Liver (tissue), 3 donors: ENCODE data around the gene CD200R1.

ENCODE experiments used
- ATF3 ChIP-seq: IDR thresholded peaks from 2 replicates; pipeline ENCODE4 v1.6.1; 2016; ENCODE audit warnings: antibody characterized with exemption
- CTCF ChIP-seq: fragments of 150-350 bp; IDR thresholded peaks from 2 replicates; pipeline ENCODE4 v1.5.1; 2017; ENCODE audit warnings: improper control_type of control experiment, low read depth, low read length; ENCODE audit not compliant: missing input control
- EGR1 ChIP-seq, 2 donors: IDR thresholded peaks; 2 replicates each; pipeline ENCODE4 v1.6.1; 2016 to 2018; ENCODE audit warnings: antibody characterized with exemption in 2 of 2, low read depth in 2 of 2
- FOXA1 ChIP-seq: IDR thresholded peaks from 2 replicates; pipeline ENCODE4 v1.6.1; 2016; ENCODE audit warnings: antibody characterized with exemption
- FOXA2 ChIP-seq: IDR thresholded peaks from 2 replicates; pipeline ENCODE4 v1.6.1; 2016; ENCODE audit warnings: antibody characterized with exemption
- GABPA ChIP-seq, 2 donors: IDR thresholded peaks in 1 of 2; conservative IDR thresholded peaks in 1 of 2; 2 replicates each; pipeline ENCODE4 v1.6.1; 2016; ENCODE audit warnings: antibody characterized with exemption in 2 of 2, mild to moderate bottlenecking in 1 of 2, moderate library complexity in 1 of 2
- JUND ChIP-seq, 2 donors: IDR thresholded peaks; 2 replicates each; pipeline ENCODE4 v1.6.1; 2016; ENCODE audit warnings: antibody characterized with exemption in 2 of 2
- MAX ChIP-seq: IDR thresholded peaks from 2 replicates; pipeline ENCODE4 v1.6.1; 2016; ENCODE audit warnings: antibody characterized with exemption
- NR2F2 ChIP-seq: IDR thresholded peaks from 2 replicates; pipeline ENCODE4 v1.6.1; 2016; ENCODE audit warnings: antibody characterized with exemption
- RAD21 ChIP-seq, 2 donors: IDR thresholded peaks; 2 replicates each; pipeline ENCODE4 v1.6.1; 2016; ENCODE audit warnings: antibody characterized with exemption in 2 of 2, mild to moderate bottlenecking in 2 of 2
- REST ChIP-seq: IDR thresholded peaks from 2 replicates; pipeline ENCODE4 v1.6.1; 2016; ENCODE audit warnings: antibody characterized with exemption, mild to moderate bottlenecking
- SP1 ChIP-seq: IDR thresholded peaks from 2 replicates; pipeline ENCODE4 v1.6.1; 2018; ENCODE audit warnings: antibody characterized with exemption, mild to moderate bottlenecking
- TAF1 ChIP-seq: conservative IDR thresholded peaks from 2 replicates; pipeline ENCODE4 v1.6.1; 2016; ENCODE audit warnings: antibody characterized with exemption, mild to moderate bottlenecking
- YY1 ChIP-seq: IDR thresholded peaks from 2 replicates; pipeline ENCODE4 v1.6.1; 2016; ENCODE audit warnings: antibody characterized with exemption, mild to moderate bottlenecking
- donor health status: healthy.
- donor health status: healthy.

- TF ChIP-seq RAD21 (IDR thresholded peaks at IDR 0.05) (no peak), CTCF (no peak), FOXA1 (no peak), REST (no peak), TAF1 (no peak), SP1 (no peak), GABPA (IDR thresholded peaks at IDR 0.05 in 1 of 2, conservative IDR thresholded peaks at IDR 0.05 in 1 of 2) (no peak), EGR1 (IDR thresholded peaks at IDR 0.05; ENCODE audit: low read depth in 2 of 2) (no peak), MAX (no peak), NR2F2 (no peak), YY1 (no peak), FOXA2 (no peak), JUND (IDR thresholded peaks at IDR 0.05) (no peak), ATF3 (no peak)
Observed at GRCh38 chr3:112889357-112889756, 85.5 kb downstream of the CD200R1 start.
